HepG2 (cell line): ENCODE measurements around the gene USE1. TPM values are rescaled to one million over a fixed set of nuclear protein-coding genes. Genes with fewer than 3 reads are reported as not detected.

Experiments used
- AGO1 ChIP-seq: fragments of 200-400 bp; formaldehyde crosslinking; IDR thresholded peaks from 2 replicates; pipeline ENCODE4 v1.6.1; 2017; ENCODE audit warnings: mild to moderate bottlenecking, low read depth, low read length, moderate library complexity; ENCODE audit not compliant: poor library complexity, severe bottlenecking
- AGO2 ChIP-seq: fragments of 200-400 bp; formaldehyde crosslinking; optimal IDR thresholded peaks from 2 replicates; pipeline ENCODE3; 2017; ENCODE audit warnings: mild to moderate bottlenecking, low read depth, low read length, moderate library complexity
- ARNT2 ChIP-seq: sonication (generic); formaldehyde crosslinking; IDR thresholded peaks from 2 replicates; pipeline ENCODE4 v1.8.0; 2022; ENCODE audit warnings: mild to moderate bottlenecking, low read depth, missing genetic modification reagents, moderate library complexity
- DMAP1 ChIP-seq: IDR thresholded peaks from 2 replicates; pipeline ENCODE4 v1.6.1; 2016
- ELF4 ChIP-seq: sonication (generic); formaldehyde crosslinking; IDR thresholded peaks from 2 replicates; pipeline ENCODE4 v1.5.0; 2020; ENCODE audit warnings: missing genetic modification reagents, mild to moderate bottlenecking, moderate library complexity, borderline replicate concordance
- HMG20B ChIP-seq: conservative IDR thresholded peaks from 2 replicates; pipeline ENCODE4 v1.6.1; 2016; ENCODE audit warnings: missing genetic modification reagents, missing compliant biosample characterization
- HOXA9 ChIP-seq: sonication (generic); formaldehyde crosslinking; IDR thresholded peaks from 2 replicates; pipeline ENCODE4 v1.8.1; 2022; ENCODE audit warnings: missing genetic modification reagents, mild to moderate bottlenecking, moderate library complexity, borderline replicate concordance
- KLF6 ChIP-seq: IDR thresholded peaks from 2 replicates; pipeline ENCODE4 v1.8.0; 2016; ENCODE audit warnings: missing biosample characterization, missing genetic modification reagents
- KMT2A ChIP-seq: sonication (generic); formaldehyde crosslinking; IDR thresholded peaks from 2 replicates; pipeline ENCODE4 v1.4.0; 2020; ENCODE audit warnings: missing genetic modification reagents
- MBD4 ChIP-seq: IDR thresholded peaks from 2 replicates; pipeline ENCODE4 v1.6.1; 2012; ENCODE audit warnings: low read length, inconsistent platforms, borderline replicate concordance
- MED8 ChIP-seq: sonication (generic); formaldehyde crosslinking; IDR thresholded peaks from 2 replicates; pipeline ENCODE4 v1.8.1; 2023; ENCODE audit warnings: mild to moderate bottlenecking, missing genetic modification reagents; ENCODE audit not compliant: insufficient replicate concordance
- NFRKB ChIP-seq: fragments of 450-650 bp; IDR thresholded peaks from 2 replicates; pipeline ENCODE4 v1.6.1; 2017
- NFYC ChIP-seq: IDR thresholded peaks from 2 replicates; pipeline ENCODE4 v1.6.1; 2016; ENCODE audit warnings: missing genetic modification reagents, missing compliant biosample characterization
- RXRB ChIP-seq: IDR thresholded peaks from 2 replicates; pipeline ENCODE4 v1.6.1; 2016; ENCODE audit warnings: borderline replicate concordance, missing genetic modification reagents, missing compliant biosample characterization
- SNAI1 ChIP-seq: sonication (generic); formaldehyde crosslinking; IDR thresholded peaks from 2 replicates; pipeline ENCODE4 v1.5.0; 2020; ENCODE audit warnings: mild to moderate bottlenecking, missing genetic modification reagents, borderline replicate concordance
- SRSF4 ChIP-seq: fragments of 200-400 bp; formaldehyde crosslinking; IDR thresholded peaks from one replicate; pipeline ENCODE4 v1.6.1; 2018; ENCODE audit warnings: mild to moderate bottlenecking, low read depth, low read length, moderate library complexity; ENCODE audit not compliant: poor library complexity, severe bottlenecking
- ZBTB25 ChIP-seq: IDR thresholded peaks from 2 replicates; pipeline ENCODE4 v1.6.1; 2018; ENCODE audit warnings: missing genetic modification reagents
- ZFX ChIP-seq: sonication (generic); formaldehyde crosslinking; IDR thresholded peaks from 2 replicates; pipeline ENCODE4 v1.4.0; 2020; ENCODE audit warnings: mild to moderate bottlenecking, low read depth, missing genetic modification reagents, moderate library complexity
- ZNF18 ChIP-seq: sonication (generic); formaldehyde crosslinking; IDR thresholded peaks from 2 replicates; pipeline ENCODE4 v1.8.0; 2022; ENCODE audit warnings: mild to moderate bottlenecking, missing genetic modification reagents; ENCODE audit not compliant: insufficient replicate concordance
- ZNF616 ChIP-seq: sonication (generic); formaldehyde crosslinking; IDR thresholded peaks from 2 replicates; pipeline ENCODE4 v1.5.0; 2020; ENCODE audit warnings: low read depth, mild to moderate bottlenecking, missing genetic modification reagents
- polyA plus RNA-seq, 8 experiments: library from polyadenylated mRNA; depleted of rRNA in 3 of 8; stranded (reverse) in 7 of 8; unstranded in 1 of 8; fragments of >200 nt; fragmentation: Illumina TruSeq in 4 of 8; extraction: Trizol in 4 of 8; gene quantifications; 2 replicates each; pipeline versions ENCODE4 v1.2.1 to v1.2.3, GENCODE V29; 2011 to 2016; ENCODE audit warnings: low read depth in 4 of 8, missing spikeins in 1 of 8, mixed read lengths in 1 of 8; ENCODE audit not compliant: insufficient read depth in 1 of 8
- total RNA-seq, 5 experiments: library from RNA; depleted of rRNA; stranded (reverse); fragments of >200 nt; fragmentation: Illumina TruSeq; extraction: Trizol; gene quantifications; 2 replicates each; pipeline ENCODE4 v1.2.3, GENCODE V29; 2016; ENCODE audit warnings: low read depth in 1 of 5
- TF ChIP-seq, protein P1 (sequence below): sonication (generic); formaldehyde crosslinking; IDR thresholded peaks from 2 replicates; pipeline ENCODE4 v1.8.0; 2022; ENCODE audit warnings: missing genetic modification reagents, mild to moderate bottlenecking, borderline replicate concordance
- TF ChIP-seq, protein P2 (sequence below): sonication (generic); formaldehyde crosslinking; IDR thresholded peaks from 2 replicates; pipeline ENCODE4 v1.5.1; 2020; ENCODE audit warnings: missing genetic modification reagents, mild to moderate bottlenecking, borderline replicate concordance

The USE1 gene
- total and polyA plus RNA-seq, 2 of the 13 experiments (the other 11 are each of a cell fraction or from before 2014, with no cell fraction given) = 9.9 to 17.6 TPM

GRCh38 chr19:17215127-17215971 lies at the start of gene USE1 (continued):
- TF ChIP-seq ZNF18 (CRISPR knock-in tag) = peak; percentile 54
- TF ChIP-seq RXRB (CRISPR knock-in tag) = peak; percentile 63
- TF ChIP-seq, protein P1, sequence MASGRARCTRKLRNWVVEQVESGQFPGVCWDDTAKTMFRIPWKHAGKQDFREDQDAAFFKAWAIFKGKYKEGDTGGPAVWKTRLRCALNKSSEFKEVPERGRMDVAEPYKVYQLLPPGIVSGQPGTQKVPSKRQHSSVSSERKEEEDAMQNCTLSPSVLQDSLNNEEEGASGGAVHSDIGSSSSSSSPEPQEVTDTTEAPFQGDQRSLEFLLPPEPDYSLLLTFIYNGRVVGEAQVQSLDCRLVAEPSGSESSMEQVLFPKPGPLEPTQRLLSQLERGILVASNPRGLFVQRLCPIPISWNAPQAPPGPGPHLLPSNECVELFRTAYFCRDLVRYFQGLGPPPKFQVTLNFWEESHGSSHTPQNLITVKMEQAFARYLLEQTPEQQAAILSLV (CRISPR knock-in tag) = peak; percentile 72; the same call in 1 of the 2 replicates
- peak; percentile 28; the same call in 1 of the 2 replicates for TF ChIP-seq ZBTB25 (CRISPR knock-in tag)
- TF ChIP-seq MED8 (CRISPR knock-in tag) = peak; percentile 85
- TF ChIP-seq NFYC (CRISPR knock-in tag) = peak; percentile 30; the same call in 1 of the 2 replicates
- peak; percentile 95 for TF ChIP-seq NFRKB
- 0 out of 2 replicates have a peak, but pooled peaks have one; percentile 25 for TF ChIP-seq ZNF616 (CRISPR knock-in tag)
- TF ChIP-seq SRSF4 = no peak
- TF ChIP-seq AGO2 = peak; percentile 88
- TF ChIP-seq KLF6 (CRISPR knock-in tag) = peak; percentile 54; the same call in 1 of the 2 replicates
- TF ChIP-seq HOXA9 (CRISPR knock-in tag) = no peak
- TF ChIP-seq AGO1 = peak; percentile 64
- peak; percentile 73; the same call in 1 of the 2 replicates for TF ChIP-seq KMT2A (CRISPR knock-in tag)
- TF ChIP-seq ZFX = peak; percentile 84
- no peak for TF ChIP-seq MBD4
- no peak for TF ChIP-seq HMG20B (CRISPR knock-in tag)
- TF ChIP-seq, protein P2, sequence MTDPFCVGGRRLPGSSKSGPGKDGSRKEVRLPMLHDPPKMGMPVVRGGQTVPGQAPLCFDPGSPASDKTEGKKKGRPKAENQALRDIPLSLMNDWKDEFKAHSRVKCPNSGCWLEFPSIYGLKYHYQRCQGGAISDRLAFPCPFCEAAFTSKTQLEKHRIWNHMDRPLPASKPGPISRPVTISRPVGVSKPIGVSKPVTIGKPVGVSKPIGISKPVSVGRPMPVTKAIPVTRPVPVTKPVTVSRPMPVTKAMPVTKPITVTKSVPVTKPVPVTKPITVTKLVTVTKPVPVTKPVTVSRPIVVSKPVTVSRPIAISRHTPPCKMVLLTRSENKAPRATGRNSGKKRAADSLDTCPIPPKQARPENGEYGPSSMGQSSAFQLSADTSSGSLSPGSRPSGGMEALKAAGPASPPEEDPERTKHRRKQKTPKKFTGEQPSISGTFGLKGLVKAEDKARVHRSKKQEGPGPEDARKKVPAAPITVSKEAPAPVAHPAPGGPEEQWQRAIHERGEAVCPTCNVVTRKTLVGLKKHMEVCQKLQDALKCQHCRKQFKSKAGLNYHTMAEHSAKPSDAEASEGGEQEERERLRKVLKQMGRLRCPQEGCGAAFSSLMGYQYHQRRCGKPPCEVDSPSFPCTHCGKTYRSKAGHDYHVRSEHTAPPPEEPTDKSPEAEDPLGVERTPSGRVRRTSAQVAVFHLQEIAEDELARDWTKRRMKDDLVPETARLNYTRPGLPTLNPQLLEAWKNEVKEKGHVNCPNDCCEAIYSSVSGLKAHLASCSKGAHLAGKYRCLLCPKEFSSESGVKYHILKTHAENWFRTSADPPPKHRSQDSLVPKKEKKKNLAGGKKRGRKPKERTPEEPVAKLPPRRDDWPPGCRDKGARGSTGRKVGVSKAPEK (CRISPR knock-in tag) = no peak
- peak; percentile 100 for TF ChIP-seq DMAP1
- peak; percentile 97 for TF ChIP-seq ELF4
- TF ChIP-seq SNAI1 (CRISPR knock-in tag) = peak; percentile 76; the same call in 1 of the 2 replicates
- 0 out of 2 replicates have a peak, but pooled peaks have one; percentile 51 for TF ChIP-seq ARNT2 (CRISPR knock-in tag)
